ENCODE measurements around the gene SLC8A2.
"Not testable (repeated sequence)": the region's sequence is repeated elsewhere in the genome, so short reads cannot be mapped to it uniquely, and the experiment has no call there.

SLC8A2 gene

GRCh38 chr19:47487551-47488515 lies 16.1 kb upstream of the SLC8A2 start:
- no peaks in the 10 kb centered on the region for H3K36me3 ChIP-seq (ENCODE audit: insufficient read depth)
- H3K27me3 ChIP-seq (ENCODE audit: insufficient read depth, low read depth) = no peaks in the 10 kb centered on the region
- peak overlapping the region; percentile 36; the same call in 1 of the 2 replicates for H3K27ac ChIP-seq
- H3K4me2 ChIP-seq = peak overlapping the region; percentile 31; the same call in 1 of the 2 replicates
- no peak overlapping the region; the same call in 1 of the 2 replicates for H3K9ac ChIP-seq
- no peaks in the 10 kb centered on the region for H4K20me1 ChIP-seq (ENCODE audit: insufficient read depth)
- H3K4me1 ChIP-seq (ENCODE audit: low read depth, poor library complexity, severe bottlenecking) = peaks cover 45% of the 10 kb centered on the region
- no peak overlapping the region for H2AFZ ChIP-seq (ENCODE audit: low read depth)
- no peaks in the 10 kb centered on the region for H3K79me2 ChIP-seq (ENCODE audit: insufficient read depth, low read depth)
- no peak overlapping the region for H3K4me3 ChIP-seq (IDR thresholded peaks at IDR 0.05; ENCODE audit: insufficient read depth, low read depth, low read length)
- no peak for TF ChIP-seq CTCF (conservative IDR thresholded peaks at IDR 0.05; ENCODE audit: low read depth, low read length)

GRCh38 chr19:47486900-47487299 lies 15.2 kb upstream of the SLC8A2 start:
- Histone ChIP-seq H3K36me3 (ENCODE audit: insufficient read depth) (no peaks in the 10 kb centered on the region), H3K79me2 (ENCODE audit: insufficient read depth, low read depth) (no peaks in the 10 kb centered on the region), H3K4me1 (ENCODE audit: low read depth, poor library complexity, severe bottlenecking) (peaks cover 45% of the 10 kb centered on the region), H3K27ac (no peak overlapping the region), H3K4me2 (peak overlapping the region; percentile 31; the same call in 1 of the 2 replicates), H2AFZ (ENCODE audit: low read depth) (no peak overlapping the region), H3K9ac (no peak overlapping the region; the same call in 1 of the 2 replicates), H4K20me1 (ENCODE audit: insufficient read depth) (no peaks in the 10 kb centered on the region), H3K27me3 (ENCODE audit: insufficient read depth, low read depth) (no peaks in the 10 kb centered on the region), H3K4me3 (IDR thresholded peaks at IDR 0.05; ENCODE audit: insufficient read depth, low read depth, low read length) (no peak overlapping the region)
- TF ChIP-seq CTCF (conservative IDR thresholded peaks at IDR 0.05; ENCODE audit: low read depth, low read length) = no peak

GRCh38 chr19:47486220-47486619 lies 14.5 kb upstream of the SLC8A2 start:
- H3K4me1 ChIP-seq (ENCODE audit: low read depth, poor library complexity, severe bottlenecking) = peaks cover 44% of the 10 kb centered on the region
- H3K4me2 ChIP-seq = not testable (repeated sequence)

DNA sequence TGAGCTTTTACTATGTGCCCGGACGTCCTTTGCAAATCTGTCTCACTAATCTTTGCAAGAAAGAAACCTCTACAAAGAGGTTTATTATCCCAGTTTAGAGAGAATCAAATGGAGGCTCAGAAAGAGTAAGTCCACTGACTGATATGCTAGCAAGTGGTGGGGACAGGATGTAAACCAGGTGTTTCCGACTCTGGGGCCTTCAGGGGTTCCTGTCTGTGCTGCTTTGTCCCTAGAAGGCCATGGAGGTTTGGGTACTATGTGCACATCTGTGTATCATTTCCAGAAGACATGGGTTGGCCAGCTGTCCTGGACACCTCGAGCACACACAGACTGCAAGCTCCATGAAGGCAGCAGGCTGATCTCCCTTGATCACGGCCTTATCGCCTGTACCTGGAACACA lies 13.5 kb upstream of the SLC8A2 start:
- Histone ChIP-seq H2AFZ (ENCODE audit: low read depth) (no peak overlapping the region), H3K79me2 (ENCODE audit: insufficient read depth, low read depth) (no peaks in the 10 kb centered on the region), H3K27ac (no peak overlapping the region), H4K20me1 (ENCODE audit: insufficient read depth) (no peaks in the 10 kb centered on the region), H3K27me3 (ENCODE audit: insufficient read depth, low read depth) (no peaks in the 10 kb centered on the region), H3K4me2 (peak overlapping the region; percentile 83), H3K4me3 (IDR thresholded peaks at IDR 0.05; ENCODE audit: insufficient read depth, low read depth, low read length) (no peak overlapping the region), H3K4me1 (ENCODE audit: low read depth, poor library complexity, severe bottlenecking) (peaks cover 37% of the 10 kb centered on the region), H3K9ac (no peak overlapping the region; the same call in 1 of the 2 replicates), H3K36me3 (ENCODE audit: insufficient read depth) (no peaks in the 10 kb centered on the region)
- TF ChIP-seq CTCF (conservative IDR thresholded peaks at IDR 0.05; ENCODE audit: low read depth, low read length) = no peak

More at GRCh38 chr19:47486220-47486619, 14.5 kb upstream of the SLC8A2 start:
- H3K9ac ChIP-seq; H3K79me2 ChIP-seq (ENCODE audit: insufficient read depth, low read depth); H3K4me3 ChIP-seq (IDR thresholded peaks at IDR 0.05; ENCODE audit: insufficient read depth, low read depth, low read length); H2AFZ ChIP-seq (ENCODE audit: low read depth); H3K36me3 ChIP-seq (ENCODE audit: insufficient read depth); H4K20me1 ChIP-seq (ENCODE audit: insufficient read depth); H3K27ac ChIP-seq; H3K27me3 ChIP-seq (ENCODE audit: insufficient read depth, low read depth): not testable (repeated sequence)
